ENCODE results near the gene NFKBIA. TPM values are rescaled to one million over a fixed set of nuclear protein-coding genes. Genes with fewer than 3 reads are reported as not detected.

Gene NFKBIA
- total RNA-seq, 1 donor from 2014 or later = 78.0 TPM

DNA sequence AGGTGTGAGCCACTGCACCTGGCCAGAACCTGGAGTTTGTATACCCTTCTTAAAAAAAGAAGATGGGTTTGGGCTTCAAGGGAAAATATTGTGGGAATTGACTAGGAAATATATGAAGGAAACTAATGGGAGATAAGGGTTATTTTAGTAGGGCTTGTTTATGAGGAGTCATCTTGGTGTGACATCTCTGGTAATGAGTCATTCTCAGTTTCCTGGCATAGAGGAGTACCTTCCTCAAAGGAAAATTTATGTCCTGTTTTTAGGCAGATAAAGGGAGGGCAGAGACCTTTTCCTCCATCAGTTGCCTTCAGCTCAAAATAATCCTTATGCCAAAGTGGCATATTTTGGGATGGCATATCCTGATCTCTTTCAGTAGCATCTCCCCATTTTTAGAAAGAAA is 30.6 kb upstream of the NFKBIA start:
- Histone ChIP-seq H3K27me3 (ENCODE audit: low read depth) (no peaks in the 10 kb centered on the region), H3K27ac (replicated peaks) (no peak overlapping the region), H3K36me3 (no peaks in the 10 kb centered on the region), H3K4me3 (no peak overlapping the region), H3K9me3 (replicated peaks) (peaks cover 10% of the 10 kb centered on the region), H3K4me1 (no peaks in the 10 kb centered on the region)
- DNase-seq = no peak
- intact Hi-C loops (cut with micrococcal nuclease) = no loop called here
- TF ChIP-seq, protein P1, sequence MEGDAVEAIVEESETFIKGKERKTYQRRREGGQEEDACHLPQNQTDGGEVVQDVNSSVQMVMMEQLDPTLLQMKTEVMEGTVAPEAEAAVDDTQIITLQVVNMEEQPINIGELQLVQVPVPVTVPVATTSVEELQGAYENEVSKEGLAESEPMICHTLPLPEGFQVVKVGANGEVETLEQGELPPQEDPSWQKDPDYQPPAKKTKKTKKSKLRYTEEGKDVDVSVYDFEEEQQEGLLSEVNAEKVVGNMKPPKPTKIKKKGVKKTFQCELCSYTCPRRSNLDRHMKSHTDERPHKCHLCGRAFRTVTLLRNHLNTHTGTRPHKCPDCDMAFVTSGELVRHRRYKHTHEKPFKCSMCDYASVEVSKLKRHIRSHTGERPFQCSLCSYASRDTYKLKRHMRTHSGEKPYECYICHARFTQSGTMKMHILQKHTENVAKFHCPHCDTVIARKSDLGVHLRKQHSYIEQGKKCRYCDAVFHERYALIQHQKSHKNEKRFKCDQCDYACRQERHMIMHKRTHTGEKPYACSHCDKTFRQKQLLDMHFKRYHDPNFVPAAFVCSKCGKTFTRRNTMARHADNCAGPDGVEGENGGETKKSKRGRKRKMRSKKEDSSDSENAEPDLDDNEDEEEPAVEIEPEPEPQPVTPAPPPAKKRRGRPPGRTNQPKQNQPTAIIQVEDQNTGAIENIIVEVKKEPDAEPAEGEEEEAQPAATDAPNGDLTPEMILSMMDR (IDR thresholded peaks at IDR 0.05; ENCODE audit: borderline replicate concordance) = no peak

- Histone ChIP-seq H3K27ac (replicated peaks) (no peak overlapping the region), H3K9me3 (replicated peaks) (peaks cover 10% of the 10 kb centered on the region), H3K27me3 (ENCODE audit: low read depth) (no peaks in the 10 kb centered on the region), H3K4me1 (no peaks in the 10 kb centered on the region), H3K36me3 (no peaks in the 10 kb centered on the region), H3K4me3 (no peak overlapping the region)
- TF ChIP-seq, protein P1 (IDR thresholded peaks at IDR 0.05; ENCODE audit: borderline replicate concordance) = no peak
- intact Hi-C loops (cut with micrococcal nuclease) = no loop called here
- no peak for DNase-seq
These were observed 29.3 kb upstream of the NFKBIA start for GRCh38 chr14:35433826-35434225.

GRCh38 chr14:35430459-35431199 is 26.1 kb upstream of the NFKBIA start:
- peaks cover 7% of the 10 kb centered on the region for H3K9me3 ChIP-seq (replicated peaks)
- H3K27ac ChIP-seq (replicated peaks) = no peak overlapping the region
- H3K27me3 ChIP-seq (ENCODE audit: low read depth) = no peaks in the 10 kb centered on the region
- H3K4me1 ChIP-seq = no peaks in the 10 kb centered on the region
- TF ChIP-seq, protein P1 (IDR thresholded peaks at IDR 0.05; ENCODE audit: borderline replicate concordance) = no peak
- intact Hi-C loops (cut with micrococcal nuclease) = no loop called here
- no peak for DNase-seq
- H3K4me3 ChIP-seq = no peak overlapping the region
- H3K36me3 ChIP-seq = no peaks in the 10 kb centered on the region

DNA sequence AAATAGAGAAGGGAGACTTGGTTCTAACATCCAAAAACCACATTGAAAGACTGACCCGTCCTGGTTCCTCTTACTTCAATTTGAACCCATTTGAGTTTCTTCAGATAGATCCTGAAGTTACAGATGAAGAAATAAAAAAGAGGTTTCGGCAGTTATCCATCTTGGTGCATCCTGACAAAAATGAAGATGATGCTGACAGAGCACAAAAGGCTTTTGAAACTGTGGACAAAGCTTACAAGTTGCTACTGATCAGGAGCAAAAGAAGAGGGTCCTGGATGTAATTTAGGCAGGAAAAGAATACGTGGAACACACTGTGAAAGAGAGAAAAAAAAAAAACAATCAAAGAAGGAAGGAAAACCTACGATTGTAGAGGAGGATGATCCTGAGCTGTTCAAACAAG is 25.4 kb upstream of the NFKBIA start:
- peaks cover under 1% of the 10 kb centered on the region for H3K9me3 ChIP-seq (replicated peaks)
- no peak for DNase-seq
- TF ChIP-seq, protein P1 (IDR thresholded peaks at IDR 0.05; ENCODE audit: borderline replicate concordance) = no peak
- H3K36me3 ChIP-seq = no peaks in the 10 kb centered on the region
- H3K27ac ChIP-seq (replicated peaks) = no peak overlapping the region
- no peak overlapping the region for H3K4me3 ChIP-seq
- H3K27me3 ChIP-seq (ENCODE audit: low read depth) = no peaks in the 10 kb centered on the region
- H3K4me1 ChIP-seq = no peaks in the 10 kb centered on the region
- intact Hi-C loops (cut with micrococcal nuclease) = no loop called here

- H3K27me3 ChIP-seq (ENCODE audit: low read depth) = no peaks in the 10 kb centered on the region
- no peak overlapping the region for H3K27ac ChIP-seq (replicated peaks)
- no peaks in the 10 kb centered on the region for H3K36me3 ChIP-seq
- no peak overlapping the region for H3K4me3 ChIP-seq
- intact Hi-C loops (cut with micrococcal nuclease) = no loop called here
- TF ChIP-seq, protein P1 (IDR thresholded peaks at IDR 0.05; ENCODE audit: borderline replicate concordance) = no peak
- peaks cover 8% of the 10 kb centered on the region for H3K9me3 ChIP-seq (replicated peaks)
- DNase-seq = no peak
- peaks cover 4% of the 10 kb centered on the region for H3K4me1 ChIP-seq
These were observed 21.3 kb upstream of the NFKBIA start for GRCh38 chr14:35425850-35426249.
